Stimulated activated CD4-positive, alpha-beta T cell treated with anti-CD3 and anti-CD28 coated beads, TNF-alpha, amount 100 ng/mL, for 24 hours (primary cell): ENCODE data around the gene LRCH4.

Experiments
- DNase-seq, 3 experiments: peaks; one replicate each; pipeline ENCODE4 v3.0.0-alpha.2; 2020; ENCODE audit warnings: low read depth in 3 of 3

The LRCH4 gene

GRCh38 chr7:100585511-100586265, at the start of gene LRCH4:
Gene LRCH4, minus strand, starts transcription at chr7:100586129. Its CDS starts 29 bp downstream, at chr7:100586100.
- DNase-seq: peak in 1 of 3 experiments; percentile 56

- DNase-seq: peak; percentile 28 to 67 (median 47)
Observed at GRCh38 chr7:100632951-100633717, 47.2 kb upstream of the LRCH4 start.

- no peak for DNase-seq
Observed at GRCh38 chr7:100630066-100630465, 44.1 kb upstream of the LRCH4 start.

GRCh38 chr7:100629117-100629716, 43.3 kb upstream of the LRCH4 start:
- no peak for DNase-seq

- no peak for DNase-seq
Observed at GRCh38 chr7:100627238-100627549, 41.3 kb upstream of the LRCH4 start.

GRCh38 chr7:100626530-100627237, 40.8 kb upstream of the LRCH4 start:
- DNase-seq: peak; percentile 77 to 90 (median 78)

GRCh38 chr7:100626055-100626454, 40.1 kb upstream of the LRCH4 start:
- no peak for DNase-seq

GRCh38 chr7:100623951-100624824, 38.3 kb upstream of the LRCH4 start:
- DNase-seq: no peak

- DNase-seq: no peak
Observed at GRCh38 chr7:100621554-100621953, 35.6 kb upstream of the LRCH4 start.

- no peak for DNase-seq
Observed at GRCh38 chr7:100620804-100621203, 34.9 kb upstream of the LRCH4 start.

GRCh38 chr7:100620239-100620638, 34.3 kb upstream of the LRCH4 start:
- no peak for DNase-seq

- DNase-seq: no peak
Observed at GRCh38 chr7:100614308-100614861, 28.5 kb upstream of the LRCH4 start.

GRCh38 chr7:100613412-100614175, 27.7 kb upstream of the LRCH4 start:
- no peak for DNase-seq

GRCh38 chr7:100612730-100613390, 26.9 kb upstream of the LRCH4 start:
- no peak for DNase-seq

- peak; percentile 96 to 98 (median 98) for DNase-seq
Observed at GRCh38 chr7:100611983-100612729, 26.2 kb upstream of the LRCH4 start, which contains the start of gene MOSPD3. Gene MOSPD3, plus strand, starts transcription at chr7:100612540. Its CDS starts 252 bp downstream, at chr7:100612792.

- no peak for DNase-seq
Observed at GRCh38 chr7:100609958-100610357, 24.0 kb upstream of the LRCH4 start.

- no peak for DNase-seq
Observed at GRCh38 chr7:100607111-100607510, 21.2 kb upstream of the LRCH4 start.

- DNase-seq: no peak
Observed at GRCh38 chr7:100606313-100606712, 20.4 kb upstream of the LRCH4 start.
